KOPT-K1 (cell line): Measurements from ENCODE around the gene ZMIZ2.
"Not testable (repeated sequence)": the region's sequence is repeated elsewhere in the genome, so short reads cannot be mapped to it uniquely, and the experiment has no call there.

Experiments
- H3K27ac ChIP-seq: fragments of 200-600 bp; sonication (generic); 2 replicates; pipeline ENCODE4 v1.5.1; 2016; ENCODE audit warnings: antibody characterized with exemption, mild to moderate bottlenecking, low read depth, low read length; ENCODE audit not compliant: poor library complexity, severe bottlenecking
- H3K36me3 ChIP-seq: fragments of 200-600 bp; sonication (generic); 2 replicates; pipeline ENCODE4 v1.5.1; 2017; ENCODE audit warnings: antibody characterized with exemption, mild to moderate bottlenecking, low read length, moderate library complexity; ENCODE audit not compliant: insufficient read depth
- H3K9me3 ChIP-seq: fragments of 200-600 bp; sonication (generic); 2 replicates; pipeline ENCODE4 v1.5.1; 2017; ENCODE audit warnings: antibody characterized with exemption, low read length, mild to moderate bottlenecking; ENCODE audit not compliant: insufficient read depth, poor library complexity, severe bottlenecking

Gene ZMIZ2

GRCh38 chr7:44748045-44748947, at the start of gene ZMIZ2:
Gene ZMIZ2 (plus strand): TSS chr7:44748847. CDS start chr7:44756250, 7,403 bp downstream.
- Histone ChIP-seq H3K27ac (peak within 1 kb of the TSS; percentile 79), H3K36me3 (0 out of 2 replicates have a peak, but pooled peaks cover 5% of the 10 kb centered on the region), H3K9me3 (no peaks in the 10 kb centered on the region)

- Histone ChIP-seq H3K9me3 (peaks cover 16% of the 10 kb centered on the region), H3K36me3 (peaks cover 84% of the 10 kb centered on the region)
- not testable (repeated sequence) for H3K27ac ChIP-seq
These were observed 49.0 kb upstream of the ZMIZ2 start for GRCh38 chr7:44699598-44699997.

GRCh38 chr7:44700322-44700721, 48.3 kb upstream of the ZMIZ2 start:
- Histone ChIP-seq H3K27ac (no peak overlapping the region), H3K9me3 (peaks cover 16% of the 10 kb centered on the region), H3K36me3 (peaks cover 78% of the 10 kb centered on the region)

- not testable (repeated sequence) for H3K27ac ChIP-seq
- Histone ChIP-seq H3K9me3 (peaks cover 10% of the 10 kb centered on the region), H3K36me3 (peaks cover 72% of the 10 kb centered on the region)
These were observed 45.3 kb upstream of the ZMIZ2 start for GRCh38 chr7:44703391-44703790.

GRCh38 chr7:44703921-44704320, 44.7 kb upstream of the ZMIZ2 start:
- Histone ChIP-seq H3K27ac (no peak overlapping the region), H3K9me3 (peaks cover 10% of the 10 kb centered on the region), H3K36me3 (peaks cover 72% of the 10 kb centered on the region)

GRCh38 chr7:44705434-44705833, 43.2 kb upstream of the ZMIZ2 start:
- H3K9me3 ChIP-seq, result no peaks in the 10 kb centered on the region
- peaks cover 69% of the 10 kb centered on the region for H3K36me3 ChIP-seq
- H3K27ac ChIP-seq, result no peak overlapping the region

GRCh38 chr7:44706788-44707557, 41.7 kb upstream of the ZMIZ2 start:
- H3K9me3 ChIP-seq, result no peaks in the 10 kb centered on the region
- peaks cover 54% of the 10 kb centered on the region for H3K36me3 ChIP-seq
- H3K27ac ChIP-seq, result no peak overlapping the region

- Histone ChIP-seq H3K9me3 (no peaks in the 10 kb centered on the region), H3K27ac (no peak overlapping the region), H3K36me3 (peaks cover 50% of the 10 kb centered on the region)
These were observed 41.0 kb upstream of the ZMIZ2 start for GRCh38 chr7:44707558-44708230.

GRCh38 chr7:44709011-44709915, 39.4 kb upstream of the ZMIZ2 start:
- Histone ChIP-seq H3K9me3 (no peaks in the 10 kb centered on the region), H3K36me3 (peaks cover 44% of the 10 kb centered on the region), H3K27ac (no peak overlapping the region)

- H3K27ac ChIP-seq, result no peak overlapping the region
- no peaks in the 10 kb centered on the region for H3K9me3 ChIP-seq
- peaks cover 44% of the 10 kb centered on the region for H3K36me3 ChIP-seq
These were observed 38.6 kb upstream of the ZMIZ2 start for GRCh38 chr7:44709945-44710596.

- no peaks in the 10 kb centered on the region for H3K9me3 ChIP-seq
- peaks cover 36% of the 10 kb centered on the region for H3K36me3 ChIP-seq
- no peak overlapping the region for H3K27ac ChIP-seq
These were observed 37.1 kb upstream of the ZMIZ2 start for GRCh38 chr7:44711528-44711927.

GRCh38 chr7:44712012-44712411, 36.6 kb upstream of the ZMIZ2 start:
- H3K27ac ChIP-seq, result no peak overlapping the region
- no peaks in the 10 kb centered on the region for H3K9me3 ChIP-seq
- peaks cover 32% of the 10 kb centered on the region for H3K36me3 ChIP-seq

GRCh38 chr7:44713141-44713540, 35.5 kb upstream of the ZMIZ2 start:
- Histone ChIP-seq H3K9me3 (no peaks in the 10 kb centered on the region), H3K27ac (no peak overlapping the region), H3K36me3 (peaks cover 20% of the 10 kb centered on the region; the same call in 1 of the 2 replicates)
